GM12892 (cell line): ENCODE results near the gene TMEM131.

Source experiments
- DNase-seq: peaks from one replicate; pipeline ENCODE4 v3.0.0; 2011; ENCODE audit not compliant: insufficient read length
- FAIRE-seq: peaks from 2 replicates; lab custom pipeline; 2011; peaks lifted over from hg19 to GRCh38; lab: Jason Lieb, UNC
- POLR2A ChIP-seq: IDR thresholded peaks from 2 replicates; pipeline ENCODE4 v1.6.1; 2011; ENCODE audit warnings: low read depth, low read length, control low read depth
- POLR2AphosphoS5 ChIP-seq: IDR thresholded peaks from 2 replicates; pipeline ENCODE4 v1.6.1; 2011; ENCODE audit warnings: low read depth, low read length, control low read depth
- TAF1 ChIP-seq: IDR thresholded peaks from 2 replicates; pipeline ENCODE4 v1.6.1; 2011; ENCODE audit warnings: low read depth, mild to moderate bottlenecking, control low read depth, low read length, borderline replicate concordance

The TMEM131 gene

GRCh38 chr2:97798416-97798815, 197.3 kb downstream of the TMEM131 start:
- DNase-seq (no peak), FAIRE-seq (no peak)
- no peak for TF ChIP-seq POLR2AphosphoS5
- TF ChIP-seq TAF1: no peak
- no peak for TF ChIP-seq POLR2A

DNA sequence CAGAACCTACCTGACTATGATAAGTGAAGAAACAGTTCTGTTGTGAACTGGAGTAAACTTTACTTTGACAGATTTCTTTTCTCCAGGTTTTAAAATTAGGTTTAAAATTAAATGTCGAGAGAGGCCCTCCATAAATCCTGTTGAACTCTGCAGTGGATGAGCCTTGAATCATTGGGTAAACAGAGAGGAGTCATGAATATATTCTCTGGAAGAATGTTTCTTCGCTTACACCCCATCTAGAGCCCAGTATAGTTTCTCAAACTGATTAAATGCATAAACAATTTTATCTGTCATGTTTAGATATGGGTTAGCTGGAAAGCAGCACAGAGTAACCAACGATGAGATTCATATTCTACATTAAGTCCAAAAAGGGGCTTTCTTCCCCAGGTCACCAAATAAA, 198.4 kb downstream of the TMEM131 start:
- no peak for TF ChIP-seq TAF1
- no peak for TF ChIP-seq POLR2AphosphoS5
- TF ChIP-seq POLR2A: no peak
- DNase-seq (no peak), FAIRE-seq (no peak)

GRCh38 chr2:97796465-97797126, 199.2 kb downstream of the TMEM131 start:
- TF ChIP-seq TAF1 (no peak), POLR2AphosphoS5 (no peak), POLR2A (no peak)
- DNase-seq (no peak), FAIRE-seq (no peak)

DNA sequence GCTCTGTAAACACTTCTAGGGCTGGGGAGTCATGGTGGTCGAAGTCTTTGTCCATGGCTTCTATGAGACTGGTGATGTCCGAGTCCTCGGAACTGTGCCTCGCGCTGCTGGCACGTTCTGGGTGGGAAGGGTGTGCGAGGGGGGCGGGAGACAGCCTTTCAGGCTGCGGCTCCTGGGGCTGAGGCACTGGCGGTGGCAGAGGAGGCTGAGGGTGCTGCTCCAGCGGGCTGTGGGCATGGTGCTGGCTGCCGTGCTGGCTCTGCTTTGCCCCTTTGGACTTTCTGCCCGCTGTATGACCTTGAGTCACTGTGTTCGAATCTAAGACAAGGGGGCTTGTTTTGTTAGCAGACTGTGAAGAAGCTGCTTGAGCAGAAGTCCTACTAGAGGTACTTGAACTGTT, 203.3 kb downstream of the TMEM131 start:
- DNase-seq (no peak), FAIRE-seq (no peak)
- TF ChIP-seq TAF1: no peak

DNA sequence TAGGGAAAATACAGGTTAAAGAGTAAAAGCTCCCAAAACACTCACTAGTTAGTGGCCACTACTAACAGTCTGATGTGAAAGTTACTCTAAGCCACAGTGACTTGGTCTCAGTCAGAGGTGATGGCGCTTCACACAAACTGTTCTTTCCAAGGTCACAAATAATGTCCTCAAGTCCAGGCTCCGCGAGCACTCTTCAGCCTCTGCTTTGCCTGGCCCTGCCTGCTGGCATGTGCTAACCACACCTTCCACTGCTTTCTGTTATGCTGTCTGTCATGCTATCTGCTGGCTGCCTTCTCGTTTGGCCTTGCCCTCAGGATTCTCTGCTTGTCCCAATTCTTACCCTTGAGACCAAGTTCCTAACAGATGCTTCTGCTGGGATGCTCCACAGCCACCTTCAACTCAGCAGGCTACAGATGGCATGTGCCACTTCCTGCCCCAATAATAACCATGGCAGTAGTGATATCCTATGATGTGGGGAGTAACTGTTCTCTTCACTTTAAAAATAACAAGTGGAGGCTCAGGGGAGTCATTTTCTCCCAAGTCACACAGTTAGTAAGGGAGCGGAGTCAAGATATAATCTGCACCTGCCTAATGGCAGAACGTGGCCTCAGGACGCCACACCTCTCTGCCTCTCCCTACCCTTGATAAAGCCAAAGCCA, 206.6 kb downstream of the TMEM131 start:
- FAIRE-seq: no peak
- DNase-seq: no peak
- TF ChIP-seq TAF1 (no peak), POLR2A (no peak), POLR2AphosphoS5 (no peak)

DNA sequence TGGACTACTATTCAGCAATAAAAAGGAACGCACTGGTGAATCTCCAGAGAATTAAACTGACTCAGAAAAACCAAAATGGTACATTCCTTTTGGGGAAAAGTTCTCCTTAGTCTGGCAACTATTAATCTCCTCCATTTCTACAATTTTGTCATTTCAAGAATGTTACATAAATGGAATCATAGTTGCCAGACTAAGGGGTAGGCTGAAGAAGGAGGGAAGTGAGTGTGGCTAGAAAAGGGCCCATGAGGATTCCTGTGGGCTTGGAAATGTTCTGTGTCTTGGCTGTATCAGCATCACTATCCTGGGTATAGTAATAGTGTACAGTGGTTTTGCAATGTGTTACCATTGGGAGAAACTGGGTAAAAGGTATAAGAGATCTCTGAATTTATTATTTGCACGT, 209.9 kb downstream of the TMEM131 start:
- FAIRE-seq: no peak
- DNase-seq: no peak
- TF ChIP-seq POLR2AphosphoS5 (no peak), TAF1 (no peak), POLR2A (no peak)

- TF ChIP-seq POLR2A (no peak), POLR2AphosphoS5 (no peak), TAF1 (no peak)
- no peak for FAIRE-seq
Observed at GRCh38 chr2:97784953-97785352, 210.8 kb downstream of the TMEM131 start.

GRCh38 chr2:97781981-97782380, 213.8 kb downstream of the TMEM131 start:
- DNase-seq: no peak
- FAIRE-seq: no peak
- no peak for TF ChIP-seq TAF1
- TF ChIP-seq POLR2AphosphoS5: no peak
- TF ChIP-seq POLR2A: no peak

More at GRCh38 chr2:97784953-97785352, 210.8 kb downstream of the TMEM131 start:
- no peak for DNase-seq

DNA sequence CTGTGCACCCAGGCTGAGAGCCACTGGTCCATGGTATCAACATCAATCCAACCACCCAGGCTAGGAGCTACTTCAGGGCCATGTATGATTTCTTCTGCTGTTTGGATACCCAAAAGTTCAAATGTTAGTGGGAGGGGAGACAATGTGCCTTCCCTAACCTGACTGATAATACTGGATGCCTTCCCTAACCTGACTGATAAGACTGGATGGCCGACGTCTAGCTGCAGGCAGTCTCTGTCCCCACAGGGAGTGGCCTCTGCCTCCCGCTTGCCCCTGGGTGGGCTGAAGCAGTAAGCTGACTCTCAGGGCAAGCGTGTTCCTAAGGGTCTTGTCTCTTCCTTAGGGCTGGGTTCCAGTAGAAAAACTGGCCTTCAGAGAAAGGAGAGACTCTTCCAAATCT, 216.6 kb downstream of the TMEM131 start:
- DNase-seq: no peak
- no peak for FAIRE-seq
- TF ChIP-seq POLR2A (no peak), TAF1 (no peak), POLR2AphosphoS5 (no peak)

GRCh38 chr2:97775074-97775473, 220.7 kb downstream of the TMEM131 start:
- no peak for DNase-seq
- no peak for TF ChIP-seq TAF1
- TF ChIP-seq POLR2A: no peak
- TF ChIP-seq POLR2AphosphoS5: no peak
- no peak for FAIRE-seq

GRCh38 chr2:97774425-97774824, 221.3 kb downstream of the TMEM131 start:
- no peak for FAIRE-seq
- no peak for DNase-seq
- TF ChIP-seq TAF1: no peak
- no peak for TF ChIP-seq POLR2AphosphoS5

DNA sequence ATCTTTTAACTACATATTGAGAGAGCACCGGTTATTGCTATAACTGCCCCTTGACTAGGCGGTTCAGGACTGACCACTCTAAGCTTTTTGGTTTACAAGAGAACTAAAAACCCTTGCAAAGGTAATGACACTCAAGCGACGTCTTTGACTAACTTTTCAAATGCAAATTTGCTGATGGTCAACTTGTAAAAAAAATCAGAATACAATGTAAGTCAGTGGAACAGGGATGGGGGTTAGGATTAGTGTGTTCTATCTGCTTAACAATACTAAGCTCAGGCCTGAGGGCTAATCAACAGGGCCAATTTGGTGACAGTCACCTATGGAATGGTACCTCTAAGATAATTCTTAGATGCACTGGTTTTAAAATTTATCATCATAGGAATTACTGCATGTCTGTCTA, 225.3 kb downstream of the TMEM131 start:
- no peak for TF ChIP-seq POLR2AphosphoS5
- no peak for TF ChIP-seq POLR2A
- FAIRE-seq (no peak), DNase-seq (no peak)

DNA sequence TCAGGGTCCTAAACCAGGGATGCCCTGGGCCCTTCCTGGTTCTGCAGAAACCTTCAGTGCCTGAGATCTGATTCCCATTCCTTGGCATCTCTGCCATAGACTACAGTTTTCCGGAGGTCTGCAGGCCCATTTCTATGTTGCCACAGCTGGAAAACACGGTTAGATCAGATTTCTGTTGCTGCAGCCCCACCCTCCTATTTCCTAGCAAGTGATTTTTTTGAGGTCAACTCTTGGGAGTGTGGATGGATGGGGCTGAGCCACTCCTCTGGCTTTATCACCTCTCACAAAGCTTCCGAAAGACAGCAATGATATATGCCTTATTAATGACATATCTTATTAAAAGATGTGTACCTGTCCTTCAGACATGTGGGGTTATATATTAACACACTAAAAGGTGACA, 226.0 kb downstream of the TMEM131 start:
- no peak for FAIRE-seq
- TF ChIP-seq POLR2A (no peak), POLR2AphosphoS5 (no peak), TAF1 (no peak)
- DNase-seq: no peak
